HepG2 (cell line): ENCODE data around the gene COL8A1. TPM values are rescaled to one million over a fixed set of nuclear protein-coding genes. Genes with fewer than 3 reads are reported as not detected.

Source experiments
- ATAC-seq: fragments of 200-7000 bp; cut with Tn5 transposase; 3 replicates; pipeline ENCODE4 v1.9.1; 2020; ENCODE audit warnings: mild to moderate bottlenecking, moderate library complexity
- BruUV-seq: library from RNA; stranded (reverse); fragments of 400-500 nt; replicated peaks from 2 replicates; lab custom pipeline; 2021; lab: Mats Ljungman, UMichigan
- CTCF ChIA-PET: fragments of 300-600 bp; formaldehyde crosslinking; extraction: SDS; loops from one replicate; lab custom pipeline; 2021; ENCODE audit warnings: low total read pairs, inconsistent platforms, low intra/inter-chr PET ratio; lab: Yijun Ruan, JAX
- POLR2A ChIA-PET: fragments of 350-600 bp; sonication (Branson Sonifier 250); formaldehyde crosslinking; loops from one replicate; lab custom pipeline; 2020; ENCODE audit warnings: antibody characterized with exemption, inconsistent platforms; lab: Yijun Ruan, JAX
- DNase-seq: peaks from one replicate; pipeline ENCODE4 v3.0.0-alpha.2; 2015; ENCODE audit warnings: low spot score
- FAIRE-seq: peaks from 3 replicates; lab custom pipeline; 2011; peaks lifted over from hg19 to GRCh38; lab: Jason Lieb, UNC
- H2AFZ ChIP-seq: one replicate; pipeline ENCODE4 v1.6.1; 2011; ENCODE audit warnings: low read length, inconsistent platforms
- H3K27ac ChIP-seq: fragments of 300-600 bp; 3 replicates; pipeline ENCODE4 v1.8.0; 2011; ENCODE audit warnings: mixed run types, mild to moderate bottlenecking, mixed read lengths, low read length, inconsistent platforms; ENCODE audit not compliant: insufficient read depth; ENCODE audit errors: extremely low read length
- H3K27me3 ChIP-seq, 2 experiments: fragments of 200-600 bp in 1 of 2; 2 replicates in 1 of 2; 3 replicates in 1 of 2; pipeline versions ENCODE4 v1.6.0 to v1.8.0; 2011; ENCODE audit warnings: low read length in 2 of 2, mild to moderate bottlenecking in 2 of 2, moderate library complexity in 2 of 2, inconsistent platforms in 1 of 2; ENCODE audit not compliant: insufficient read depth in 2 of 2, control insufficient read depth in 1 of 2
- H3K36me3 ChIP-seq, 2 experiments: fragments of 200-600 bp in 1 of 2; replicated peaks in 1 of 2; 2 replicates in 1 of 2; 3 replicates in 1 of 2; pipeline versions ENCODE4 v1.5.1 to v1.8.0; 2011; ENCODE audit warnings: low read length in 2 of 2, inconsistent platforms in 1 of 2; ENCODE audit not compliant: insufficient read depth in 2 of 2, control insufficient read depth in 1 of 2
- H3K4me1 ChIP-seq: 2 replicates; pipeline ENCODE4 v1.5.1; 2012; ENCODE audit warnings: low read length, inconsistent platforms; ENCODE audit not compliant: insufficient read depth
- H3K4me2 ChIP-seq: 2 replicates; pipeline ENCODE4 v1.6.0; 2011; ENCODE audit warnings: low read depth, low read length, inconsistent platforms
- H3K4me3 ChIP-seq, 3 experiments: fragments of 200-600 bp in 1 of 3; sonication (generic), shearing (Covaris generic) in 1 of 3; replicated peaks in 1 of 3; 2 replicates each; pipeline ENCODE4 v1.5.1; 2011 to 2016; ENCODE audit warnings: low read length in 3 of 3, inconsistent platforms in 2 of 3, low read depth in 2 of 3, mild to moderate bottlenecking in 2 of 3, control low read depth in 1 of 3, mixed read lengths in 1 of 3; ENCODE audit not compliant: insufficient read depth in 1 of 3
- H3K79me2 ChIP-seq: one replicate; pipeline ENCODE4 v1.6.1; 2011; ENCODE audit warnings: low read length, inconsistent platforms; ENCODE audit not compliant: insufficient read depth
- H3K9ac ChIP-seq: 2 replicates; pipeline ENCODE4 v1.6.0; 2011; ENCODE audit warnings: mild to moderate bottlenecking, low read depth, low read length, inconsistent platforms; ENCODE audit not compliant: insufficient read depth
- H3K9me3 ChIP-seq: 2 replicates; pipeline ENCODE4 v1.5.1; 2012; ENCODE audit warnings: mild to moderate bottlenecking, low read length
- H4K20me1 ChIP-seq: 2 replicates; pipeline ENCODE4 v1.6.0; 2011; ENCODE audit warnings: inconsistent platforms, mild to moderate bottlenecking, low read length, moderate library complexity; ENCODE audit not compliant: insufficient read depth
- ELF1 ChIP-seq: sonication (generic); formaldehyde crosslinking; IDR thresholded peaks from 2 replicates; pipeline ENCODE4 v1.4.0; 2020; ENCODE audit warnings: missing genetic modification reagents
- ESRRA ChIP-seq: sonication (generic); formaldehyde crosslinking; IDR thresholded peaks from 2 replicates; pipeline ENCODE4 v1.5.1; 2020; ENCODE audit warnings: mild to moderate bottlenecking, low read depth, missing genetic modification reagents
- GTF2F1 ChIP-seq: fragments of 150-350 bp; IDR thresholded peaks from 2 replicates; pipeline ENCODE4 v1.6.1; 2014; ENCODE audit warnings: low read length
- JUN ChIP-seq: sonication (generic); formaldehyde crosslinking; IDR thresholded peaks from 2 replicates; pipeline ENCODE4 v1.4.0; 2020; ENCODE audit warnings: mild to moderate bottlenecking, missing genetic modification reagents
- ZBTB44 ChIP-seq: sonication (generic); formaldehyde crosslinking; IDR thresholded peaks from 2 replicates; pipeline ENCODE4 v1.4.0; 2020; ENCODE audit warnings: missing genetic modification reagents
- ZNF280B ChIP-seq: sonication (generic); formaldehyde crosslinking; IDR thresholded peaks from 2 replicates; pipeline ENCODE4 v1.5.0; 2020; ENCODE audit warnings: missing genetic modification reagents, mild to moderate bottlenecking, borderline replicate concordance
- WGBS: methylation state at CpG from one replicate; pipeline ENCODE4 v1.1.6; 2017; ENCODE audit warnings: low lambda C conversion rate; 5-methylcytosine and 5-hydroxymethylcytosine counted together
- in situ Hi-C: cut with HindIII; loops from 2 replicates; pipeline ENCODE4 v1.10.0; 2017; ENCODE audit warnings: low pct_unique_long_range_greater_than_20kb; ENCODE audit not compliant: extremely low pct_ligation_motif_present
- intact Hi-C: fragments of 100-400 bp; cut with micrococcal nuclease; formaldehyde crosslinking; loops from one replicate; pipeline ENCODE4 v1.10.0; 2022; ENCODE audit not compliant: unreplicated experiment
- polyA plus RNA-seq, 8 experiments: library from polyadenylated mRNA; depleted of rRNA in 3 of 8; stranded (reverse) in 7 of 8; unstranded in 1 of 8; fragments of >200 nt; fragmentation: Illumina TruSeq in 4 of 8; extraction: Trizol in 4 of 8; gene quantifications; 2 replicates each; pipeline versions ENCODE4 v1.2.1 to v1.2.3, GENCODE V29; 2011 to 2016; ENCODE audit warnings: low read depth in 4 of 8, missing spikeins in 1 of 8, mixed read lengths in 1 of 8; ENCODE audit not compliant: insufficient read depth in 1 of 8
- total RNA-seq, 5 experiments: library from RNA; depleted of rRNA; stranded (reverse); fragments of >200 nt; fragmentation: Illumina TruSeq; extraction: Trizol; gene quantifications; 2 replicates each; pipeline ENCODE4 v1.2.3, GENCODE V29; 2016; ENCODE audit warnings: low read depth in 1 of 5

Gene COL8A1
- total and polyA plus RNA-seq, 2 of the 13 experiments (the other 11 are each of a cell fraction or from before 2014, with no cell fraction given), result not detected

- no peak overlapping the region for H2AFZ ChIP-seq
- no peaks in the 10 kb centered on the region for H3K36me3 ChIP-seq
- intact Hi-C loops (no loop called here), in situ Hi-C loops (no loop called here)
- TF ChIP-seq ZBTB44 (CRISPR knock-in tag) (no peak), ESRRA (CRISPR knock-in tag) (no peak), GTF2F1 (no peak), JUN (CRISPR knock-in tag) (no peak), ELF1 (no peak), ZNF280B (CRISPR knock-in tag) (no peak)
- no peak overlapping the region for H3K4me3 ChIP-seq
- WGBS, result 10% methylated on average over 4 of the region's 4 CpGs
- no peak overlapping the region for H3K9ac ChIP-seq
- no peaks in the 10 kb centered on the region for H4K20me1 ChIP-seq
- no peak for ATAC-seq
- no peaks in the 10 kb centered on the region for H3K79me2 ChIP-seq
- no peak overlapping the region for H3K4me2 ChIP-seq
- no TSS peak for BruUV-seq
- POLR2A ChIA-PET, result no interaction called here
- H3K9me3 ChIP-seq, result no peaks in the 10 kb centered on the region
- 0 out of 5 replicates have a peak, but pooled peaks cover 0 to 4% of the 10 kb centered on the region in 2 experiments for H3K27me3 ChIP-seq
- no peaks in the 10 kb centered on the region for H3K4me1 ChIP-seq
- CTCF ChIA-PET, result no interaction called here
- no peak for FAIRE-seq
- no peak overlapping the region for H3K27ac ChIP-seq
- no peak for DNase-seq
Measured at GRCh38 chr3:99684644-99685043, 46.2 kb downstream of the COL8A1 start.
